Measurements from ENCODE around the gene MRS2. TPM values are rescaled to one million over a fixed set of nuclear protein-coding genes. Genes with fewer than 3 reads are reported as not detected.

MRS2 gene, protein sequence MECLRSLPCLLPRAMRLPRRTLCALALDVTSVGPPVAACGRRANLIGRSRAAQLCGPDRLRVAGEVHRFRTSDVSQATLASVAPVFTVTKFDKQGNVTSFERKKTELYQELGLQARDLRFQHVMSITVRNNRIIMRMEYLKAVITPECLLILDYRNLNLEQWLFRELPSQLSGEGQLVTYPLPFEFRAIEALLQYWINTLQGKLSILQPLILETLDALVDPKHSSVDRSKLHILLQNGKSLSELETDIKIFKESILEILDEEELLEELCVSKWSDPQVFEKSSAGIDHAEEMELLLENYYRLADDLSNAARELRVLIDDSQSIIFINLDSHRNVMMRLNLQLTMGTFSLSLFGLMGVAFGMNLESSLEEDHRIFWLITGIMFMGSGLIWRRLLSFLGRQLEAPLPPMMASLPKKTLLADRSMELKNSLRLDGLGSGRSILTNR
- 18.9 to 22.8 TPM (median 20.6 TPM) in 5 replicates for total RNA-seq (2022; extraction: Qiagen RNA extraction)

GRCh38 chr6:24402697-24403500, at the start of gene MRS2:
Gene MRS2, plus strand, starts transcription at chr6:24402936. Its CDS starts 111 bp downstream, at chr6:24403047.

GRCh38 chr6:24357336-24358218, 45.2 kb upstream of the MRS2 start, which contains the start of gene DCDC2:
Gene DCDC2, minus strand, starts transcription at chr6:24358059. Its CDS starts 309 bp downstream, at chr6:24357750.

Other genes starting within 250 kb of the MRS2 start
- gene DCDC2, start 44.9 kb upstream of the MRS2 start, total RNA-seq (2022; extraction: Qiagen RNA extraction) = 2.3 to 3.9 TPM (median 2.8 TPM) in 5 replicates
- gene GPLD1, start 86.6 kb downstream of the MRS2 start, total RNA-seq (2022; extraction: Qiagen RNA extraction) = 0.77 to 1.2 TPM (median 0.84 TPM) in 5 replicates
- gene ALDH5A1, start 92.0 kb downstream of the MRS2 start, total RNA-seq (2022; extraction: Qiagen RNA extraction) = 6.0 to 7.9 TPM (median 7.1 TPM) in 5 replicates
- 1.8 to 2.2 TPM (median 2.0 TPM) in 5 replicates for gene KIAA0319, start 243.3 kb downstream of the MRS2 start, total RNA-seq (2022; extraction: Qiagen RNA extraction)